Progenitor cell of endocrine pancreas (in vitro differentiated cells): ENCODE measurements around the gene NTSR1. TPM values are rescaled to one million over a fixed set of nuclear protein-coding genes. Genes with fewer than 3 reads are reported as not detected.

Source experiments
- DNase-seq: peaks from one replicate; pipeline ENCODE4 v3.0.0; 2021; ENCODE audit warnings: low spot score; ENCODE audit not compliant: unreplicated experiment
- H3K27ac Mint-ChIP-seq: 2 replicates; pipeline ENCODE4 v1.8.0; 2021; ENCODE audit warnings: mild to moderate bottlenecking, moderate library complexity, mixed read lengths
- H3K27me3 Mint-ChIP-seq: 2 replicates; pipeline ENCODE4 v1.8.0; 2021; ENCODE audit warnings: mixed read lengths
- H3K36me3 Mint-ChIP-seq: 2 replicates; pipeline ENCODE4 v1.8.0; 2022; ENCODE audit warnings: mixed read lengths; ENCODE audit not compliant: insufficient read depth
- H3K4me1 Mint-ChIP-seq: 2 replicates; pipeline ENCODE4 v1.8.0; 2021; ENCODE audit warnings: low read depth, mixed read lengths
- H3K4me3 Mint-ChIP-seq: 2 replicates; pipeline ENCODE4 v1.8.0; 2021; ENCODE audit warnings: low read depth, mild to moderate bottlenecking, moderate library complexity, mixed read lengths
- H3K9me3 Mint-ChIP-seq: 2 replicates; pipeline ENCODE4 v1.8.0; 2021; ENCODE audit warnings: low read depth, mixed read lengths
- total RNA-seq: library from RNA; stranded (reverse); gene quantifications from 2 replicates; pipeline ENCODE4 v1.2.1, GENCODE V29; 2021
- TF ChIP-seq, protein P1 (sequence below): fragments of 200-600 bp; sonication (generic); IDR thresholded peaks from one replicate; pipeline ENCODE4 v1.5.0; 2021; ENCODE audit warnings: antibody characterized with exemption, mild to moderate bottlenecking; ENCODE audit not compliant: unreplicated experiment

The NTSR1 gene
- total RNA-seq, 1 donor from 2014 or later: not detected

DNA sequence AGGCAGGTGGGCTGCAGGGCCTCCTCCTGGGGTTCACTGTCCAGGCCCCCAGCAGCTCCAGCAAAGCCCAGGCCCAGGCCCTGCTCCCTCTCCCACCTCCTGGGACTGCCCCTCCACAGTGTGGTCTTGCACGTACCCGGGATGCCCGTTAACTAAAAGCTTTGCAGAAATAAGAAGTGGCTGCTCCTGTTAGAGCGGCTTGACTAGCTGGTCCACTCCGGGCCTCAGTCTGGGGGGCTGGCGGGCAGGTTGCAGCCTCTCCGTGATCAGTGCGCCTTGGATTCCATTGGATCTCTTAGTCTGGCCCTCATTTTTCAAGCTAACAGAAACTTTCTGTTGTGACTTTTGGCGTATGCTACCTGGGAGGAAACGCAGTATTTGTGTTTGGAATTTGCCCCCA is 39.4 kb upstream of the NTSR1 start:
- H3K36me3 Mint-ChIP-seq: no peaks in the 10 kb centered on the region
- no peak overlapping the region for H3K27ac Mint-ChIP-seq
- no peaks in the 10 kb centered on the region for H3K9me3 Mint-ChIP-seq
- H3K4me3 Mint-ChIP-seq: no peak overlapping the region
- H3K4me1 Mint-ChIP-seq: peaks cover 2% of the 10 kb centered on the region
- TF ChIP-seq, protein P1, sequence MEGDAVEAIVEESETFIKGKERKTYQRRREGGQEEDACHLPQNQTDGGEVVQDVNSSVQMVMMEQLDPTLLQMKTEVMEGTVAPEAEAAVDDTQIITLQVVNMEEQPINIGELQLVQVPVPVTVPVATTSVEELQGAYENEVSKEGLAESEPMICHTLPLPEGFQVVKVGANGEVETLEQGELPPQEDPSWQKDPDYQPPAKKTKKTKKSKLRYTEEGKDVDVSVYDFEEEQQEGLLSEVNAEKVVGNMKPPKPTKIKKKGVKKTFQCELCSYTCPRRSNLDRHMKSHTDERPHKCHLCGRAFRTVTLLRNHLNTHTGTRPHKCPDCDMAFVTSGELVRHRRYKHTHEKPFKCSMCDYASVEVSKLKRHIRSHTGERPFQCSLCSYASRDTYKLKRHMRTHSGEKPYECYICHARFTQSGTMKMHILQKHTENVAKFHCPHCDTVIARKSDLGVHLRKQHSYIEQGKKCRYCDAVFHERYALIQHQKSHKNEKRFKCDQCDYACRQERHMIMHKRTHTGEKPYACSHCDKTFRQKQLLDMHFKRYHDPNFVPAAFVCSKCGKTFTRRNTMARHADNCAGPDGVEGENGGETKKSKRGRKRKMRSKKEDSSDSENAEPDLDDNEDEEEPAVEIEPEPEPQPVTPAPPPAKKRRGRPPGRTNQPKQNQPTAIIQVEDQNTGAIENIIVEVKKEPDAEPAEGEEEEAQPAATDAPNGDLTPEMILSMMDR: no peak
- H3K27me3 Mint-ChIP-seq: peaks cover 2% of the 10 kb centered on the region
- no peak for DNase-seq

DNA sequence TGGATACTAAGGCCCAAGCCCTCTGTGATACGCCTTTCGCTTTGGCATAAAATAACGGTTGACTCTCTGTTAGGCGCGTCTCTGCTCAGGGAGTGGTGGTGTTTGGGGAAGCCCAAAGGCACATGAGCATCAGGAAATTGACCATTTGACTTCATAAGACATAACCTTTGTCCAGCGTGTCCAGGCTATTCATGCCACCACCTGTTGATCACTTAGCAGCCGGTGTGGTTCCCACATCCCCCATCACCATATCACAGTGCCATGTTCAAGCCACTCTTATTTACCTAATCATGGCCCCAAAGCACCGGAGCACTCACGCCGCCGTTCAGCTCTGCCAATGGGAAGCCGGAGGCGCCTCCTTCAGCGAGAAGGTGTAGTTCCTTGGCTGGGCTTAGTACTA is 38.5 kb upstream of the NTSR1 start:
- Mint-ChIP-seq H3K27me3 (peaks cover 2% of the 10 kb centered on the region), H3K4me3 (no peak overlapping the region), H3K27ac (no peak overlapping the region), H3K36me3 (no peaks in the 10 kb centered on the region), H3K4me1 (peaks cover 2% of the 10 kb centered on the region), H3K9me3 (no peaks in the 10 kb centered on the region)
- TF ChIP-seq, protein P1: no peak
- no peak for DNase-seq

DNA sequence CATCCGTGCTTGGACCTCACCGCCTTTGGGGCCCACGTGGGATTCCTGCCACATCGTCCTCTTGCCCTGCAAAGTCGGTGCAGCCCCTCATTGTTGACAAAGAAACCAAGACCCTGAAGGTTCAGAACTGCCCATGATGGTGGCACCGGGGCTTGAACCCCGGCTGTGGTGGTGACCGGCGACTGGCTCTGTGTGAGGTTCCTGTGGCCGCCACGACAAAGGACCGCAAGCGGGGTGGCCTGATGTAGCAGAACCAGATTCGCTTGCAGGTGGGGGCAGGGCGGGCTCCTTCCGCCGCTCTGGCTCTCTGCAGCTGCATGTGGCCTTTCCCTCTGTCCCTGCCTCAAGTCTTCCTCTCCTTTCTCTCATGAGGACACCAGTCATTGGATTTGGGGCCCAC is 37.6 kb upstream of the NTSR1 start:
- Mint-ChIP-seq H3K27ac (no peak overlapping the region), H3K4me3 (no peak overlapping the region), H3K27me3 (peaks cover 2% of the 10 kb centered on the region), H3K9me3 (no peaks in the 10 kb centered on the region), H3K4me1 (peaks cover 2% of the 10 kb centered on the region), H3K36me3 (no peaks in the 10 kb centered on the region)
- no peak for DNase-seq
- TF ChIP-seq, protein P1: no peak

DNA sequence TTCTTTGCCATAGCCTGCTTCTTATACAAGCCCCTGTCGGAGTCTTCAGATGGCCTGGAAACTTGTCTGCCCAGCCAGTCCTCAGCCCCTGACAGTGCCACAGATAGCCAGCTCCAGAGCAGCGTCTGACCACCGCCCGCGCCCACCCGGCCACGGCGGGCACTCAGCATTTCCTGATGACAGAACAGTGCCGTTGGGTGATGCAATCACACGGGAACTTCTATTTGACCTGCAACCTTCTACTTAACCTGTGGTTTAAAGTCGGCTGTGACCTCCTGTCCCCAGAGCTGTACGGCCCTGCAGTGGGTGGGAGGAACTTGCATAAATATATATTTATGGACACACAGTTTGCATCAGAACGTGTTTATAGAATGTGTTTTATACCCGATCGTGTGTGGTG is 36.9 kb upstream of the NTSR1 start:
- H3K9me3 Mint-ChIP-seq: no peaks in the 10 kb centered on the region
- DNase-seq: no peak
- H3K4me3 Mint-ChIP-seq: no peak overlapping the region
- peaks cover 2% of the 10 kb centered on the region for H3K4me1 Mint-ChIP-seq
- no peaks in the 10 kb centered on the region for H3K36me3 Mint-ChIP-seq
- H3K27ac Mint-ChIP-seq: no peak overlapping the region
- H3K27me3 Mint-ChIP-seq: peaks cover 8% of the 10 kb centered on the region
- TF ChIP-seq, protein P1: no peak

DNA sequence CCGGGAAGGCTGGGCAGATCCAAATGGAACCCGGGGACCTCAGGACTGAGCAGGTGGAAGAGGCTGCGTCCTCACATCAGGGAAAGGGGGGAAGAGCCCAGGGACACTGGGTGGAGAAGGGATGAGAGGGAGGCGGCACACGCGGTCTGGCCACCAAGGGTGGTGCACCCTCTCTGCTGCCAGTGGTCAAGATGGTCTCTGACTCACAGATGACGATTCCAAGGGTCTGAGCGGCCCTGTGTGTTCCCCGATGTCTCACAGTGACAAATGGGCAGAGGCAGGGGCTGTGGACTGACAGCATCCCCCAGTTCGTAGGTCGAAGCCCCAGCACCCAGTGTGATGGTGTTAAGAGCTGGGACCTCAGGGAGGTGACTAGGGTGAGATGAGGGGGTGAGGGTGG is 34.3 kb upstream of the NTSR1 start:
- TF ChIP-seq, protein P1: no peak
- H3K4me3 Mint-ChIP-seq: no peak overlapping the region
- no peaks in the 10 kb centered on the region for H3K36me3 Mint-ChIP-seq
- no peaks in the 10 kb centered on the region for H3K4me1 Mint-ChIP-seq
- no peak overlapping the region for H3K27ac Mint-ChIP-seq
- no peak for DNase-seq
- peaks cover 13% of the 10 kb centered on the region for H3K27me3 Mint-ChIP-seq
- H3K9me3 Mint-ChIP-seq: no peaks in the 10 kb centered on the region
